CD8-positive, alpha-beta memory T cell (primary cell): ENCODE measurements around the gene NR5A2. TPM values are rescaled to one million over a fixed set of nuclear protein-coding genes. Genes with fewer than 3 reads are reported as not detected.
A peak's percentile ranks its signal among the peaks of the same experiment; 100 is the strongest.

Experiments
- CTCF ChIA-PET: fragments of 350-600 bp; sonication (Branson Sonifier 250); formaldehyde crosslinking; loops from one replicate; lab custom pipeline; 2021; ENCODE audit warnings: antibody characterized with exemption; lab: Charles Lee
- POLR2A ChIA-PET: fragments of 350-600 bp; sonication (Branson Sonifier 250); formaldehyde crosslinking; loops from one replicate; lab custom pipeline; 2021; ENCODE audit warnings: antibody characterized with exemption; lab: Charles Lee
- DNase-seq, 5 donors: peaks; one replicate each; pipeline versions ENCODE4 v3.0.0 to v3.0.0-alpha.2; 2020 to 2022; ENCODE audit warnings: mixed read lengths in 1 of 5
- H3K27ac ChIP-seq: one replicate; pipeline ENCODE4 v1.7.0; 2013; ENCODE audit warnings: low read depth, mild to moderate bottlenecking, low read length, moderate library complexity
- H3K27me3 ChIP-seq: 2 replicates; pipeline ENCODE4 v1.7.0; 2013; ENCODE audit warnings: low read length, mild to moderate bottlenecking; ENCODE audit not compliant: insufficient read depth, poor library complexity, severe bottlenecking
- H3K36me3 ChIP-seq: 2 replicates; pipeline ENCODE4 v1.7.0; 2013; ENCODE audit warnings: mild to moderate bottlenecking, low read length, moderate library complexity; ENCODE audit not compliant: insufficient read depth
- H3K4me1 ChIP-seq: 2 replicates; pipeline ENCODE4 v1.7.0; 2013; ENCODE audit warnings: mild to moderate bottlenecking, low read length, moderate library complexity; ENCODE audit not compliant: insufficient read depth
- H3K4me3 ChIP-seq: 2 replicates; pipeline ENCODE4 v1.7.0; 2013; ENCODE audit warnings: mild to moderate bottlenecking, low read length
- H3K9me3 ChIP-seq: 2 replicates; pipeline ENCODE4 v1.7.0; 2013; ENCODE audit warnings: mild to moderate bottlenecking, low read length
- H3K27ac Mint-ChIP-seq, 8 donors: one replicate each; pipeline ENCODE4 v1.8.0; 2020 to 2021; ENCODE audit warnings: mixed read lengths in 8 of 8, mild to moderate bottlenecking in 6 of 8, inconsistent platforms in 3 of 8, moderate library complexity in 3 of 8
- H3K27me3 Mint-ChIP-seq, 2 donors: one replicate each; pipeline ENCODE4 v1.8.0; 2020 to 2021; ENCODE audit warnings: mixed read lengths in 2 of 2, mild to moderate bottlenecking in 1 of 2, moderate library complexity in 1 of 2
- H3K36me3 Mint-ChIP-seq, 3 donors: one replicate each; pipeline ENCODE4 v1.8.0; 2020 to 2021; ENCODE audit warnings: mixed read lengths in 3 of 3, inconsistent platforms in 1 of 3, mild to moderate bottlenecking in 1 of 3
- H3K4me1 Mint-ChIP-seq, 3 donors: one replicate each; pipeline ENCODE4 v1.8.0; 2020 to 2021; ENCODE audit warnings: mixed read lengths in 3 of 3, inconsistent platforms in 1 of 3, mild to moderate bottlenecking in 1 of 3
- H3K4me3 Mint-ChIP-seq, 7 donors: one replicate each; pipeline ENCODE4 v1.8.0; 2020 to 2021; ENCODE audit warnings: mixed read lengths in 7 of 7, mild to moderate bottlenecking in 6 of 7, moderate library complexity in 4 of 7, inconsistent platforms in 2 of 7
- H3K9me3 Mint-ChIP-seq, 5 donors: one replicate each; pipeline ENCODE4 v1.8.0; 2020 to 2022; ENCODE audit warnings: mixed read lengths in 5 of 5, mild to moderate bottlenecking in 3 of 5, moderate library complexity in 2 of 5, inconsistent platforms in 1 of 5
- polyA plus RNA-seq: library from polyadenylated mRNA; unstranded; fragments of 300-500 nt; fragmentation: Illumina TruSeq; gene quantifications from one replicate; pipeline ENCODE4 v1.2.3, GENCODE V29; 2021
- total RNA-seq, 2 experiments: library from RNA; stranded (reverse); gene quantifications; one replicate each; pipeline ENCODE4 v1.2.3, GENCODE V29; 2021

NR5A2 gene
- total and polyA plus RNA-seq, 3 experiments from 2014 or later = not detected

- Histone ChIP-seq H3K27ac (no peak overlapping the region), H3K4me1 (peaks cover 14% of the 10 kb centered on the region), H3K9me3 (no peaks in the 10 kb centered on the region), H3K27me3 (no peaks in the 10 kb centered on the region), H3K4me3 (no peak overlapping the region), H3K36me3 (no peaks in the 10 kb centered on the region)
- Mint-ChIP-seq H3K27ac (peak overlapping the region in 2 of 8 donors; percentile 8 to 43), H3K9me3 (no peaks in the 10 kb centered on the region), H3K27me3 (peaks cover 0 to 2% of the 10 kb centered on the region in 2 donors), H3K36me3 (peaks cover 0 to 2% (median 0%) of the 10 kb centered on the region in 3 donors), H3K4me3 (peak overlapping the region in 6 of 7 donors; percentile 53 to 72 (median 67)), H3K4me1 (peaks cover 13 to 31% (median 21%) of the 10 kb centered on the region in 3 donors)
- ChIA-PET CTCF (interaction anchor here (1.1 kb wide), 1 partner anchor 13 kb away, joined by 3 read pairs; no protein-coding TSS in a partner anchor), POLR2A (no interaction called here)
- no peak for DNase-seq
Observed at GRCh38 chr1:200226969-200227303, 199.4 kb downstream of the NR5A2 start.
